ENCODE measurements around the gene TMEM8B.

- TF ChIP-seq REST (IDR thresholded peaks at IDR 0.05; ENCODE audit: insufficient replicate concordance, low read depth) (no peak), CTCF (IDR thresholded peaks at IDR 0.05; ENCODE audit: insufficient read depth, low read length) (no peak), POLR2AphosphoS5 (IDR thresholded peaks at IDR 0.05; ENCODE audit: low read depth) (no peak), SPI1 (IDR thresholded peaks at IDR 0.05; ENCODE audit: borderline replicate concordance, low read depth) (no peak), GABPA (IDR thresholded peaks at IDR 0.05; ENCODE audit: low read depth) (no peak)
These were observed 39.0 kb upstream of the TMEM8B start for GRCh38 chr9:35790025-35790384.
